ENCODE data around the gene FAM168B.

DNA sequence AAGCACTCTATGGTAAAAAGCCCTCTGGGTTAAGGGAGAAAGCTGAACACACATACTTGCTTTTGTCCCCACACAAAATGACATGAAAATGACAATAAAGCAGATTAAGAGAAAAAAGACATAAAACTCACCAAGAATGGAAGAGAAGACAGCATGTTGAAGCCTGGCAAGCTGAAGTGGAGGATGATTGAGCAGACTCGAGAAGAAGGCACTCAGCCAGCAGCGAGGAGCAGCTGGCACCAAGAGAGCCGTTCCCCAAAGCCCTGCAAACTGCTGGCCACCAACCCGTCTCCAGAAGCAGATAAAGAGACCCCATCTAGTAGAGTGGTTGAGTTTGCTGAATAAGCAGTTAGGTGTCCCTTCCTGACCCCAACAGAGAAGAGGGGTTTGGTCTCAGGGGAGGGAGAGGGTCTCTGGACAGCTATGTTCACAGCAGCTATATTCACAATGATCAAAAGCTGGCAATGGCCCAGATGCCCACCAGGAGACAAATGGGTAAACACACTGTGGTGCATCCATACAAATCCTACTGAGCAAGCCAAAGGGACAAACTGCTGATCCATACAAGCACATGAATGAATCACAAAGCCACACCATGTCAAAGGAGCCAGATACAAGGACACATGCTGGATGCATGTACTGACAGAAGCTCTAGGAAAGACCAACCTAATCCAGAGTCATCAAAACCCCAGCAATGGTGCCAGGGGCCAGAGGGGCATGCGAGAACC lies 36.9 kb downstream of the FAM168B start:
- TF ChIP-seq, protein P1, sequence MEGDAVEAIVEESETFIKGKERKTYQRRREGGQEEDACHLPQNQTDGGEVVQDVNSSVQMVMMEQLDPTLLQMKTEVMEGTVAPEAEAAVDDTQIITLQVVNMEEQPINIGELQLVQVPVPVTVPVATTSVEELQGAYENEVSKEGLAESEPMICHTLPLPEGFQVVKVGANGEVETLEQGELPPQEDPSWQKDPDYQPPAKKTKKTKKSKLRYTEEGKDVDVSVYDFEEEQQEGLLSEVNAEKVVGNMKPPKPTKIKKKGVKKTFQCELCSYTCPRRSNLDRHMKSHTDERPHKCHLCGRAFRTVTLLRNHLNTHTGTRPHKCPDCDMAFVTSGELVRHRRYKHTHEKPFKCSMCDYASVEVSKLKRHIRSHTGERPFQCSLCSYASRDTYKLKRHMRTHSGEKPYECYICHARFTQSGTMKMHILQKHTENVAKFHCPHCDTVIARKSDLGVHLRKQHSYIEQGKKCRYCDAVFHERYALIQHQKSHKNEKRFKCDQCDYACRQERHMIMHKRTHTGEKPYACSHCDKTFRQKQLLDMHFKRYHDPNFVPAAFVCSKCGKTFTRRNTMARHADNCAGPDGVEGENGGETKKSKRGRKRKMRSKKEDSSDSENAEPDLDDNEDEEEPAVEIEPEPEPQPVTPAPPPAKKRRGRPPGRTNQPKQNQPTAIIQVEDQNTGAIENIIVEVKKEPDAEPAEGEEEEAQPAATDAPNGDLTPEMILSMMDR (IDR thresholded peaks at IDR 0.05) = no peak
- TF ChIP-seq POLR2A (IDR thresholded peaks at IDR 0.05) = no peak
